Measurements from ENCODE around the gene RANBP3L. TPM values are rescaled to one million over a fixed set of nuclear protein-coding genes. Genes with fewer than 3 reads are reported as not detected.

Gene RANBP3L
- total RNA-seq, 1 donor, result 0.10 TPM

GRCh38 chr5:36270876-36271575 lies 30.7 kb downstream of the RANBP3L start:
- no peaks in the 10 kb centered on the region for H3K9me3 ChIP-seq (ENCODE audit: low read depth, low read length)
- H3K27me3 ChIP-seq (ENCODE audit: insufficient read depth, low read length), result no peaks in the 10 kb centered on the region
- no peaks in the 10 kb centered on the region for H3K4me1 ChIP-seq (ENCODE audit: insufficient read depth, low read length)
- no peak overlapping the region for H3K4me3 ChIP-seq (ENCODE audit: low read length)

GRCh38 chr5:36270175-36270574 lies 31.5 kb downstream of the RANBP3L start:
- Histone ChIP-seq H3K4me3 (ENCODE audit: low read length) (no peak overlapping the region), H3K27me3 (ENCODE audit: insufficient read depth, low read length) (no peaks in the 10 kb centered on the region), H3K9me3 (ENCODE audit: low read depth, low read length) (no peaks in the 10 kb centered on the region), H3K4me1 (ENCODE audit: insufficient read depth, low read length) (no peaks in the 10 kb centered on the region)

DNA sequence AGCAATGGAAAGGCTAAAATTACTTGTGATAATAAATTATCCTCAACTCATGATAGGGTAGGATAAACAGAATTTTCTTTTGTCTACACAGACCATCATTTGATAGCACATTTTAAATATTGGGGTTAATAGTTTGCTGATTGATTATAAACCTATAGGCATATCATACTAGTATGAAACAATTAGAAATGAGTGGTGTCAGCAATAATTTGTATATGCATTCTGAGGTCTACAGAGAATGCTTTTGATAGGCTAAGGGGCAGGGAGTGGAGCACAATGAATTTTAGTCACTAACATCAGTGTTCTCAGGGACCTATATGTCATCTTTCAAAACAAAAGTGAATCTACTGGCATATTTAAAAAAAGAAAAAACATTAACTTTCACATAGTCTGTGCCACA lies 32.2 kb downstream of the RANBP3L start:
- Histone ChIP-seq H3K4me3 (ENCODE audit: low read length) (no peak overlapping the region), H3K9me3 (ENCODE audit: low read depth, low read length) (no peaks in the 10 kb centered on the region), H3K27me3 (ENCODE audit: insufficient read depth, low read length) (no peaks in the 10 kb centered on the region), H3K4me1 (ENCODE audit: insufficient read depth, low read length) (no peaks in the 10 kb centered on the region)

- Histone ChIP-seq H3K27me3 (ENCODE audit: insufficient read depth, low read length) (no peaks in the 10 kb centered on the region), H3K9me3 (ENCODE audit: low read depth, low read length) (no peaks in the 10 kb centered on the region), H3K4me3 (ENCODE audit: low read length) (no peak overlapping the region), H3K4me1 (ENCODE audit: insufficient read depth, low read length) (no peaks in the 10 kb centered on the region)
These were observed 33.8 kb downstream of the RANBP3L start for GRCh38 chr5:36267905-36268304.

- Histone ChIP-seq H3K9me3 (ENCODE audit: low read depth, low read length) (no peaks in the 10 kb centered on the region), H3K27me3 (ENCODE audit: insufficient read depth, low read length) (peaks cover 7% of the 10 kb centered on the region), H3K4me1 (ENCODE audit: insufficient read depth, low read length) (no peaks in the 10 kb centered on the region), H3K4me3 (ENCODE audit: low read length) (no peak overlapping the region)
These were observed 37.4 kb downstream of the RANBP3L start for GRCh38 chr5:36264202-36264760.

GRCh38 chr5:36261186-36261585 lies 40.5 kb downstream of the RANBP3L start:
- peaks cover 7% of the 10 kb centered on the region for H3K27me3 ChIP-seq (ENCODE audit: insufficient read depth, low read length)
- H3K4me3 ChIP-seq (ENCODE audit: low read length), result no peak overlapping the region
- H3K9me3 ChIP-seq (ENCODE audit: low read depth, low read length), result no peaks in the 10 kb centered on the region
- no peaks in the 10 kb centered on the region for H3K4me1 ChIP-seq (ENCODE audit: insufficient read depth, low read length)

DNA sequence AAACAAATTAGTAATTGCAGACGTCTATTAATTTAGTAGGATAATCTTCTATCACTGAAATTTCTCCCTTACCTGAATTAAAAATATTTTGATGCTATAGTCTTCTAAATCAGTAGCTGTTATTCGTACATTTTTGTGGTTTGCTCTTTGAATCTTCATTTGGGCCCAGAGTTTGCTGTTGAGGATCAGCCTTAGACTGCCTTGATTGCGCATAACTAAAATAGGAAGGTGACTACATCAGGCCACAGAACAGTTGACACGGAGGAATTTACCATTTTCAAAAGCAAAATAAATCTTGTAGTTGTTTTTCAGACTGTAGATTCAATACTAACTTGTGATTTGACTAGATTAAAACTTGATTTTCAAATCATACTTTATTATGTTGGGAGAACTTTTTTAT lies 48.1 kb downstream of the RANBP3L start:
- H3K9me3 ChIP-seq (ENCODE audit: low read depth, low read length), result no peaks in the 10 kb centered on the region
- H3K27me3 ChIP-seq (ENCODE audit: insufficient read depth, low read length), result no peaks in the 10 kb centered on the region
- no peak overlapping the region for H3K4me3 ChIP-seq (ENCODE audit: low read length)
- no peaks in the 10 kb centered on the region for H3K4me1 ChIP-seq (ENCODE audit: insufficient read depth, low read length)

GRCh38 chr5:36252722-36253365 lies 48.9 kb downstream of the RANBP3L start:
- no peaks in the 10 kb centered on the region for H3K9me3 ChIP-seq (ENCODE audit: low read depth, low read length)
- no peaks in the 10 kb centered on the region for H3K27me3 ChIP-seq (ENCODE audit: insufficient read depth, low read length)
- H3K4me3 ChIP-seq (ENCODE audit: low read length), result no peak overlapping the region

DNA sequence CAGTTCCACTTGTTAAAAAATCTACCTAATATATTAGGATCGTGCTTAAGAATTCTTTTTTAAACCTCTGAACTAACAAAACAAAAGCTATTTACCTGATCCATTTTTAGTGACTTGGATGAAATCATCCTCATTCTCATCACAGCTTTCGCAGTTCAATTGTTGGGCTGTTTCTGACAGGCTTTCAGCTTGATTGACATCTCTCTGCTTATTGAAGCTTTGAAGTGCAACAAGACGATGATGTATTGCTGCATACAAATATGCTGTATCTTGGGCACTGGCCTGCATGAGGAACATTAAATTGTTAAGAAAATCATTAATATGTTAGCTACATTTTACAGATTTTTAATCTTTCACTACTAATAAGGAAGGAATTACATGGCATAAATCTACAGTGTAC lies 50.5 kb downstream of the RANBP3L start:
- Histone ChIP-seq H3K4me3 (ENCODE audit: low read length) (no peak overlapping the region), H3K9me3 (ENCODE audit: low read depth, low read length) (no peaks in the 10 kb centered on the region), H3K4me1 (ENCODE audit: insufficient read depth, low read length) (no peaks in the 10 kb centered on the region), H3K27me3 (ENCODE audit: insufficient read depth, low read length) (no peaks in the 10 kb centered on the region)

More at GRCh38 chr5:36252722-36253365, 48.9 kb downstream of the RANBP3L start:
- no peaks in the 10 kb centered on the region for H3K4me1 ChIP-seq (ENCODE audit: insufficient read depth, low read length)

DNA sequence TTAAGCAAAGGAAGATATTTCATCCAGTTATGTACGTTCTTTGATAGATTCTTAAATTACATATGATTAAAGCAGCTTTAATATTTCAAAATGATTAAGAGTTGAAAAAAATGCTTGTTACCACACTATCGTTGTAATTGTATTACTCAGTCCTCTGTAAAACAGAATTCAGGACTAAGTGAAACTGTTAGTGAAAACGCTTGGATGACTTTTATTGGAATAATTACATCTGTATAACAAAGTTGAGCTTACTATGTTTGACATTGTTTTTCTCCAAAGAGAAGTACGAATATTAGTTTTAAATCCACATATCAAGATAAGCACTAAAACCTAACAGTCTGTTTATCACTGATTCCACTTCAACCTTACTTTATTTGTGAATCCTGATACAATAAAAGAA lies 51.3 kb downstream of the RANBP3L start:
- Histone ChIP-seq H3K4me1 (ENCODE audit: insufficient read depth, low read length) (no peaks in the 10 kb centered on the region), H3K4me3 (ENCODE audit: low read length) (no peak overlapping the region), H3K27me3 (ENCODE audit: insufficient read depth, low read length) (no peaks in the 10 kb centered on the region), H3K9me3 (ENCODE audit: low read depth, low read length) (no peaks in the 10 kb centered on the region)

DNA sequence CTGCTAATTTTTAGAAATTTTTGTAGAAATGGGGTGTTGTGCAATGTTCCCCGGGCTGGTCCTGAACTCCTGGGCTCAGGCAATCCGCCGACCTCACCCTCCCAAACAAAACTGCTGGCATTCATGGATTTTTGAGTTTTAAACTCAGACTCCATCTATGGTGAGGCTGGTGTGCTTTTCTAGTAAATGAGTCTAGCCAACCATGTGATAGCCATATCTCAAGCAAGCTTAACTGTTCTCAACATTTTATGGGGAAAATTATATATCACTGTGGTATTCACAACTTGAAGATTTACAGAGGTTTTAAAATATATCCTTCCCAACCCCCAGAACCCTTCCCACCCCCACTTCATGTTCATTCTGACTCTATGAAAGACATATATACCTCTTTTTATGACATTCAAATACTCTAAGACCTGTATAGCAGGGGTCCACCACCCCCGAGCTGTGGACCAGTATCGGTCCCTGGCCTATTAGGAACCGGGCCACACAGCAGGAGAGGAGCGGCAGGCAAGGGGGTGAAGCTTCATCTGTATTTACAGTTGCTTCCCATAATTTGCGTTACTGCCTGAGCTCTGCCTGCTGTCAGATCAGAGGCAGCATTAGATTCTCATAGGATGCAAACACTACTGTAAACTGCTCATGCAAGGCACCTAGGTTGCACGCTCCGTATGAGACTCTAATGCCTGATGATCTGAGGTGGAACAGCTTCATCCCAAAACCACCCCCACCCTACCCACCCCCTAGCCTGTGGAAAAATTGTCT lies 55.5 kb downstream of the RANBP3L start:
- H3K27me3 ChIP-seq (ENCODE audit: insufficient read depth, low read length), result no peaks in the 10 kb centered on the region
- no peaks in the 10 kb centered on the region for H3K9me3 ChIP-seq (ENCODE audit: low read depth, low read length)
- no peak overlapping the region for H3K4me3 ChIP-seq (ENCODE audit: low read length)
- H3K4me1 ChIP-seq (ENCODE audit: insufficient read depth, low read length), result peaks cover 7% of the 10 kb centered on the region

DNA sequence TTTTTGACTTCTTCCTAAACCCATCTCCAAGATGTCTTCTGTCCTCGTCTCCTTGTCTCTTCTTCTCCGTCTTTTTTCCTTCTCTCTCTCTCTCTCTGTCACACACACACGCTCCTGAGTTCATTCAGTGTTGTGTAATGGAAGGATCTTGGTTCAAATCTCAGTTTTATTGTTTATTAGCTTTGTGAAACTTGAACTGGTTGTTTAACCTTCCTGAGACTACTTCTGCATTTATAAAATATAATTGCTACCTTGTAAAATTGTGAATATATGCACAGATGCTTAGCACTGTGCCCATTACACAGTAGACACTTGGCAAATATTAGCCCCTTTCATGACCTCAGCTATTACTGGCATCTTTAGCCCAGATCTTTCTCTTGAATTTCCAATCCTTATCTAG lies 57.6 kb downstream of the RANBP3L start:
- Histone ChIP-seq H3K4me3 (ENCODE audit: low read length) (no peak overlapping the region), H3K4me1 (ENCODE audit: insufficient read depth, low read length) (peaks cover 16% of the 10 kb centered on the region), H3K27me3 (ENCODE audit: insufficient read depth, low read length) (no peaks in the 10 kb centered on the region), H3K9me3 (ENCODE audit: low read depth, low read length) (no peaks in the 10 kb centered on the region)

DNA sequence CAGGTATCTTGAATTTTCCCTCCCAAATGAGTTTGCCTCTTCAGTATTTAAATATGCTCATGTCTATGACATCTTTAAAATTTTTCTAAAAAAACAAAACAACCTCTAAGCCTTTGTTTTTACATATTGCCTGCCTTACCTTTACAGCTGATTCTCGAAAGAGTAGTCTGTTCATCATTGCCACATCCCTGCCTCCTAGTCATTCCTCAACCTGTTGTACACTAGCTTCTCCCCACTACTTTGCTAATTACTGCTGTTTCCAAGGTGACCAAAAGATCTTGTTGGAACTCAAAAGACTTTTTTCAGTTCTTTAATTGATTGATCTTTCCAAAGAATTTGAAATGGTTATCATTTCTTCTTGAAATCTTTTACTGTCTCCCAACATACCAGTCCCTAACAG lies 58.0 kb downstream of the RANBP3L start:
- H3K9me3 ChIP-seq (ENCODE audit: low read depth, low read length), result no peaks in the 10 kb centered on the region
- no peak overlapping the region for H3K4me3 ChIP-seq (ENCODE audit: low read length)
- H3K27me3 ChIP-seq (ENCODE audit: insufficient read depth, low read length), result no peaks in the 10 kb centered on the region
- H3K4me1 ChIP-seq (ENCODE audit: insufficient read depth, low read length), result peaks cover 16% of the 10 kb centered on the region

DNA sequence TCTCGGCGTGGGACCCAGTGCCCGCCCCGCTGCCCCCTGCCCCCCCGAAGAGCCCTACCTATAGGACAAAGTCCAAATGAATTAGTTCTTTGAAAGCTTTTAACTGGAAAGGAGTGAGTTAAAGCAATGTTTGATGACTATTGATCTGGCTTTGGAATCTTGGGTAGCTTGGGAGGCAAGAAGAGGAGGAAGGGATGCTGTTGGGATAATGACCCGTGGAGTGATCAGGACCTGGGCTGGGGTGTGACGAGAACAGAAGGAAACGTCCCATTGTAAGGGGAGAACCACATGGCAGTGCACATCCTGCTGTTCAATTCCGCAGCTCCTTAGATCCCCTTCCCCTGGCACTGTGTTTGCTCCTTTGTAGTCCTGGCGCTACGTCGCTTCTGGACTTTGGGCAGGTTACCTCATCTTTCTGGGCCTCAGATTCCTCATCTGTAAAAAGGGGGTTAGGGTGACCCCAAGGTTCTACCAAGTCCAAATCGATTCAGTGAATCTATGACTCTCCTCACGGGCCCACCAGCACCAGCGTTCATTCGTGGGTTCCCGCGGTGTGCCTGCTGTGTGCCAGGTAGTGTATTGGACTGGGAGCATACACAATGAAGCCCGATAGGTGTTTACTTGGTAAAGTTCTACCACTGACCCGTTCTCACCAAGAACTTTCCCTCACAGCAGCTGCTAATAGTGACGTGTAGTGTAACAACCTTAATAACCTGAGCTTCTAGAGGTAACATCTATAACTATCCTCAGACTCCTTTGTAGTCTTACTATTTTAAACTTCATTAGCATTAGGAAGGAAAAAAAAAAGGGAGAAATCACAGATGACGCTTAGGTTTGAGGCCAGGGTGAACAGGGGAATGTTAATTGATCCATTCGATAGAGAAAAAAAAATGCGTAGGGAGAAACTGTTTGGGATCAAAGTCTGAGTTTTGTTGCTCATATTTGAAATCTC lies 58.9 kb downstream of the RANBP3L start:
- no peaks in the 10 kb centered on the region for H3K9me3 ChIP-seq (ENCODE audit: low read depth, low read length)
- H3K4me1 ChIP-seq (ENCODE audit: insufficient read depth, low read length), result peaks cover 16% of the 10 kb centered on the region
- H3K27me3 ChIP-seq (ENCODE audit: insufficient read depth, low read length), result no peaks in the 10 kb centered on the region
- peak overlapping the region; percentile 70 for H3K4me3 ChIP-seq (ENCODE audit: low read length)
